GM18507 (cell line): ENCODE results near the gene GPR78.
"Not testable (repeated sequence)": the region's sequence is repeated elsewhere in the genome, so short reads cannot be mapped to it uniquely, and the experiment has no call there.

Experiments used
- DNase-seq: peaks from one replicate; pipeline ENCODE4 v3.0.0; 2011; ENCODE audit warnings: low read depth; ENCODE audit not compliant: insufficient read length; ENCODE audit errors: extremely low spot score
- FAIRE-seq: peaks from 2 replicates; lab custom pipeline; 2011; peaks lifted over from hg19 to GRCh38; lab: Jason Lieb, UNC

The GPR78 gene

GRCh38 chr4:8559524-8560264 is 20.5 kb upstream of the GPR78 start:
- FAIRE-seq (no peak), DNase-seq (no peak)

GRCh38 chr4:8560265-8561047 is 19.7 kb upstream of the GPR78 start:
- DNase-seq = no peak
- no peak for FAIRE-seq

- DNase-seq (no peak), FAIRE-seq (no peak)
Observed at GRCh38 chr4:8564595-8564994, 15.6 kb upstream of the GPR78 start.

- no peak for FAIRE-seq
- DNase-seq = no peak
Observed at GRCh38 chr4:8568068-8568668, 12.0 kb upstream of the GPR78 start.

GRCh38 chr4:8570201-8570600 is 10.0 kb upstream of the GPR78 start:
- DNase-seq (no peak), FAIRE-seq (no peak)

- FAIRE-seq (no peak), DNase-seq (no peak)
Observed at GRCh38 chr4:8571702-8572685, 8.2 kb upstream of the GPR78 start.

- FAIRE-seq (no peak), DNase-seq (no peak)
Observed at GRCh38 chr4:8573266-8573665, 6.9 kb upstream of the GPR78 start.

- FAIRE-seq = no peak
- DNase-seq = no peak
Observed at GRCh38 chr4:8574796-8575370, 5.3 kb upstream of the GPR78 start.

GRCh38 chr4:8575457-8575856 is 4.7 kb upstream of the GPR78 start:
- DNase-seq = no peak
- no peak for FAIRE-seq

GRCh38 chr4:8576591-8576990 is 3.6 kb upstream of the GPR78 start:
- DNase-seq, FAIRE-seq: not testable (repeated sequence)

- DNase-seq = no peak
- no peak for FAIRE-seq
Observed at GRCh38 chr4:8577046-8577445, 3.1 kb upstream of the GPR78 start.

- DNase-seq (no peak), FAIRE-seq (no peak)
Observed at GRCh38 chr4:8577972-8578371, 2.2 kb upstream of the GPR78 start.

- DNase-seq (no peak), FAIRE-seq (no peak)
Observed at GRCh38 chr4:8578717-8579116, 1.5 kb upstream of the GPR78 start.

- FAIRE-seq (no peak), DNase-seq (no peak)
Observed at GRCh38 chr4:8579526-8580320, 469 bp upstream of the GPR78 start.

GRCh38 chr4:8581094-8581861 is 1.1 kb downstream of the GPR78 start:
- DNase-seq = no peak
- FAIRE-seq = no peak

- FAIRE-seq (no peak), DNase-seq (no peak)
Observed at GRCh38 chr4:8582016-8582415, 1.8 kb downstream of the GPR78 start.

GRCh38 chr4:8582436-8582835 is 2.2 kb downstream of the GPR78 start:
- no peak for FAIRE-seq
- DNase-seq = no peak
